HG02870 (cell line): ENCODE data around the gene TAS1R2.

ENCODE experiments used
- ATAC-seq: cut with Tn5 transposase; IDR thresholded peaks from one replicate; pipeline ENCODE4 v1.9.1; 2021; ENCODE audit warnings: mild to moderate bottlenecking, moderate library complexity; ENCODE audit not compliant: unreplicated experiment

The TAS1R2 gene

DNA sequence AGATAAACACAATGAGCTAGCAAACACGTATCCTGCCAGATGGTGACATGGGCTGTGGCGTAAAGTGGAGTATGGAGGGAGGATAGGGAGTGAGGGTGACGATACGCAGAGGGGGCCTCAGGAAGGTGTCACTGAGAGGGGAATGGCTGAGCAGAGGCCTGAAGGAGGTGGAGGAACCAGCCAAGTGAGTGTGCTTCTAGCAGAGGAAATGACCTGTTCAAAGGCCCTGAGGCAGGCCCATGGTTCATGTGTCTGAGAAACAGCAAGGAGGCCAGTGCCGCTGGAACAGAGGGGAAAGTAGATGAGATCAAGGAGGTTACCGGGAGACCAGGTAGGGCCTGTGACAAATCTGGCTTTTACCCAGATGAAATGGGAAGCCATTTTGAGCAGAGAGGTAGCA, 36.0 kb downstream of the TAS1R2 start:
- no peak for ATAC-seq

DNA sequence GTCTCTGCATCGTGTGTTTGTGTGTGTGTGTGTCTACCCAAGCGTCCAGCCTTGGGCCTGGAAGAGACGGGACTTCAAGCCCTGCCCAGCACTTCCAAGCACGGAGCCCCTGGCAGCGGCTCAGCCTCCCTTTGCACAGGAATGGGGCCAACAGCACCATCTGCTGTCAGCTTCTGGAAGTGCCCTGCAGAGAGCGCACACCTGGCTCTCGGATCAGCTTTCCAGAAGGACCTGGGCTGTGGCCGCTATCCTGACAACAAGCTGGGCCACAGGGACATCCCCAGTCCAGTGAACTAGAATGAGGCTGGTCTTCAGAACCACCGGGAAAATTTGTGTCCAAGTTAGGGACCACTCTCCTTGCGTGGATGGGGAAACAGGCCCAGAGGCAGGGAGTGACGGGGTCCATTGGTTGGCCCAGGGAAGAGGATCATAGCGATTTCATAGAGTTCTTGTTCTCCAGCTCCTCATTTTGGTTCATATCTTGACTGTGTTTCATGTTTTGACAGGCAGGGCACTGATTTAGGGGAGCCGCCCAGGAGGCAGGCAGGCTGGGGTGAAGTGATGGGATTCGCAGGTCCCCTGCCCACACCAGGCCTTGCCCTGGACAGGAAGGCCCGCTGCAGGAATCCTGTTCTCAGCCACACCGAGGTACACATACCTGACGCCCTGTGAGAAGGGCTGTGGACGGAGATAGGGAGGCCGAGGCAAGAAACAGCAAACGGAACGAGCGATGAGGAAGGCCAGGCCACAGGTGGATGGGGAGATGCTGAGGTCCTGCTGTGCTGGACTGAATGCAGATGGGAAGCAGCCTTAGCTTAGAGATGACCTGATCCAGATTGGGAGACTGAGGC, 38.4 kb downstream of the TAS1R2 start:
- no peak for ATAC-seq

DNA sequence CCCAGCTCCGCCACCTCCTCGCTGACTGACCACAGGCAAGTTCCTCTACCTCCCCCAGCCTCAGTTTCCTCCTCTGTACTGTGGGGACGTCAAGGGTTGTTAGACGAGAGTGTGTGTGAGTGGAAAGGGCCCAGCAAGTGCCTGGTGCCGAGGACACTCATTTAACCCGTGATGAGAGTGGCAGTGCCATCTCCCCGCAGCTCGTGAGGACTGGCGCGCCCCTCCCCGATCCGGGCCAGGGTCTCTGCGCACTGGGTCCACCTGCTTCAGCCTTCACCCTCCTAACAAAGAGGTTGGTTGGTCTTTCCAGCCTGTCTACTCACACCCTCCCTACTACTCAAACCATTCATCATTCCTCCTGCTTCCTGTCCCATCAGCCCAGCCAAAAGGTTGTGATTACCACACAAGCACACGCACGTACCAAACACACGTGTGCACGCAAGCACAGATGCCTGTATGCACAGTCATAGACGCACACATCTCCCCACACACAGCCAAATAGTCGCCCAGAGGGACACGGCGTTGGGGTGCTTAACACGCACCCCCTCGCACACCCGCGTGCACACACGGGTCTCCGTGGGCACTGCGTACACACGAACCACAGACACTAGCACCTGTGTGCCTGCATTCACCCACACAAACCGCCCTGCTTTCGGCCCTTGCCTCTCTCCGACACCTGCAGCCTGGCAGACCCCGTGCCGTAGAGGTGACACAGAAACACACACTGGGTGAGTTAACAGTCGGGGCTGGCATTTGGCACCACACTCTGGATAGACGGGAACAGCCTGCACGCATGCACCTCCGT, 39.3 kb downstream of the TAS1R2 start:
- ATAC-seq = no peak

DNA sequence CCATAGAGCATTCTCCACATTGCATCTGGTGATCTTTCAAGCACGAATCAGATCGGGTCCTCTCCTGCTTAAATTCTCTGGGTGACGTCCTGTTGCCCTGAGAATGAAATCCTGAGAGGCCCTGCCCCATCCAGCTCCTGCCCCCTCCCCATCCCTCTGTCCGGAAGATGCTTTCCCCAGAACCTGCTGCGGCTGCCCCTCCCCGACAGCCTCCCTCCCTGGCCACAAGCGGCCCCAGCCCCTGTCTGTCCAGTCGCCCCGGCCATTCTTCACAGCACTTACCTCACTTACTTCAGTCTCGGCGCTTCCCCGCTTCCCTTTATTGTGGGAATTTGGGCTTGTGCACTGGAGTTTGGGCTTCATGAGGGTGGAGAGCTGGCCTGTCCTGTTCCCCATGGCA, 40.3 kb downstream of the TAS1R2 start:
- no peak for ATAC-seq

DNA sequence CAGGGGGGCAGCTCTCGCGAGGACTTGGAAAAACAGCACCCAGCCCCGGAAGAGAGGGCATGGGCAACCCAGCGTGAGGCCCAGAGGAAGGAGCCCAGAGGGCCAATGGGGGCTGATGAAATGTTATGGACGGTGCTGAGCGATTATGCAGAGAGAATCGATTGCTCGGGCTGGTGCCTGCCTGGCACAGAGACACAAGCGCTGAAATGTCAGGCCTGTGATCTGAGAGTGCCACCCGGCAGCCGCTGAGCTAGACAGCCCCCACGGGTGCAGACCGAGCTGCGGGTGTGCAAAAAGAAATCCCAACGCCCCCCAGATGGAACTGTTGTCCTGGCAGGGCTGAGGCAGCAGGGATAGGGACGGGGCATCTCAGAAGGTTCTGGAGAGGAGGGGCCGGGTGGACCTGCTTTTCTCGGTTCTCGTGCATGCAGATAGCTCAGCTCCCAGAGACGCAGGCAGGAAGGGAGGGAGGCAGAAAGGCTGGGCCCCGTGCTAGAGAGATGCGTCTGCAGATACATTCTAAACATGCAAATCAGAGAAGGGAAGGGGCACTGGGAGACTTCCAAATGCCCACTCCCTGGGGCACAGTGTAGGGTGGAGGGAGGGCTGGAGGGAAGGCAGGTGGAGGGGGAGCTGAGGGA, 41.5 kb downstream of the TAS1R2 start:
- no peak for ATAC-seq

DNA sequence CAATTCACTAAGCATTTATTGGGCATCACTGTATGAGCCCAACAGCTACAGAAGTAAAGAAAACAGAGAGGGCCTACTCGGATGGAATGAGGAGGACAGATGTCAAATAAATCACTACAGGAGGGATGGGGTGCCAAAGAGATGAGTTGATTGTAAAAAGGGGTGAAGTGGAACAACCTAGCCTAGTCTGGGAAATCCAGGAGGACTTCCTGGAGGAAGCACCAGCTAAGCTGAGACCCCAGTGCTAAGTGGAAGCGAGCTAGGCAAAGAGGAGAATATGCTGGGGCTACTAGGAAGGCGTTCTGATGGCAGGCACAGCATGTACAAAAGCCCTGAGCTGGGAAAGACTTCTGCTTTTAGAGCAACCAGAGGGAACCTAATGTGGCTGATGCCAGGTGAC, 42.1 kb downstream of the TAS1R2 start:
- no peak for ATAC-seq

DNA sequence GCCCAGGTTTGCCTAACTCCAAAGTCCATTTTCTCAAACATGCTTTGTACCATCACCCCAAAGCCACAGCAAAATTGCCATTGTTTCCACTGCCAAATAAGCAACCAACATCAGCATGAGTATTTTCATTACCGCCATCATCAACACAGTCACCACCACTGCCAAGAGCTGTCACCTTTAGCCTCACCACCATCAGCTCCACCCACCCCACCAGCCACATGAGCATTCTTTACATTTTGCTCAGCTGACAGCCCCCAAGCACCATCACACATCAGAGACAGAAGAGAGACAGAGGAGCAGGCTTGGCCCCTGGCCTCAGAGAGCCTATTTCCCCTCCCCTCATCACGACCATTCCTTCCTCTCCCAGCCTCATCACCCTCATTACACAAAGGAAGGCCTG, 42.7 kb downstream of the TAS1R2 start:
- ATAC-seq = no peak

DNA sequence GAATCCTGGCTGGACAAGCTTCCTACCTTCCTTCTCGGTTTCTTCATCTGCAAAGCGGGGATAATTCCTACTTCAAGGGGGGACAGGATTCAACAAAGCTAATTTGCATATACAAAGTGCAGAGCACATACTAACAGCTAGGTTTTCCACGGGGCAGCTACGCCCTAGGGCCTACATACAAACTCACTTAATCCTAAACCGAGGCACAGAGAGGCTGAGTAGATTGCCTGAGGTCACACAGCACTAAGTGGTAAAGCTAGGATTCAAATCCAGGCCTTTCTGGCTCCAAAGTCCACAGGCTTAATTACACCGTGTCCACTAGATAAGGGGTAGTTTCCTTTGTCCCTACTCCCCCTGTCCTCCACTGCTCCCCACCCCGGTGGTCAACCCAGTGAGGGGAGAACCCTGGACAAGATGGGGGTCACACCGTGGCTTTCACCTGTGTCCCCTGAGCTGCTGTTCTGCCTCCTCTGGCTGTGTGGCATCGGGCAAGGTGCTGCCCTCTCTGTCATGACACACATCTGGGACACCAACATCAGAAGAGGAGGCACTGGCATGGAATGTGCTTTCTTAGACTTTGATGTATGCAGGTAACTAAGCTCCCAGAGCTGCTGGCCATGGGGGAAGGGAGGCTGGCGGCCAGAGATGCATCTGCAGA, 44.5 kb downstream of the TAS1R2 start:
- no peak for ATAC-seq

DNA sequence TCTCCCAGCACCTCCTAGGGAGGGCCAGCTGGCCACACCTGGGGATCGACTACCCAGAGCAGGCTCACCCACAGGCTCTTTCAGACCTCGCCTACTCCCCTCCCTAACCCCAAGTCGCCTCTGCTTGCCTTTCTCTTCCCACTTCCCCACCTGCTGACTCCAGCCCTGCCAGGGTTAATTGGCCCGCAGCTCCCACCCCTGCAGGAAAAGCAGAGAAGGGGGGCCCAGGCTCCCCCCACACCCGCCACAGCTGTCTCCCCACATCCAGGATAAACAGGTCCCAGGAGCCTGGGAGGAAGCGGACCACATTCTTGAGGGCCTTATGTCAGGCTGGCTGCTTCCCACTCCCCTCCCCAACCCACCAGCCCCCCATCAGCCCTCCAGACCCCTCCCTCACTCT, 45.0 kb downstream of the TAS1R2 start:
- ATAC-seq = no peak

DNA sequence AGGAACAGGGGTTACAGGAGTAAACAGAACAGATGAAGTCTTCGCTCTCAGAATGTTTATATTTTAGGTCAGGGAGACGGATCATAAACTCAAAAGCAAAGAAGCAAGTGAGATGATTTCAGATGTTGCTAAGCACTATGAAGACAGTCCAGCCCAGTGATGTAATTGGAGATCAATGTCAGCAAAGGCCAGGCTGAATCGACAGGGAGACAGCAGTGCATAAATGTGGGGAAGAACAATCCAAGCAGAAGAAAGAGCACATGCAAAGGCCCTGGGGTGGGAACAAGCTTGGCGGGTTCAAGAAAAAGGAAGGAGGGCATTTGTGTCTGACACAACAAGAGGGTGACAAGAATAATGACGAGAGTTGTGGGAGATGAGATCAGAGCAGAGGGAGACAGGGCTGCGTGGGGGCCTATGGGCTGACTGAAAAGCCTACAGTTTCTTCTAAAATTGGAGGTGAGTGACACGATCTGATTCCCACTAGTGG, 47.0 kb downstream of the TAS1R2 start:
- ATAC-seq = no peak

DNA sequence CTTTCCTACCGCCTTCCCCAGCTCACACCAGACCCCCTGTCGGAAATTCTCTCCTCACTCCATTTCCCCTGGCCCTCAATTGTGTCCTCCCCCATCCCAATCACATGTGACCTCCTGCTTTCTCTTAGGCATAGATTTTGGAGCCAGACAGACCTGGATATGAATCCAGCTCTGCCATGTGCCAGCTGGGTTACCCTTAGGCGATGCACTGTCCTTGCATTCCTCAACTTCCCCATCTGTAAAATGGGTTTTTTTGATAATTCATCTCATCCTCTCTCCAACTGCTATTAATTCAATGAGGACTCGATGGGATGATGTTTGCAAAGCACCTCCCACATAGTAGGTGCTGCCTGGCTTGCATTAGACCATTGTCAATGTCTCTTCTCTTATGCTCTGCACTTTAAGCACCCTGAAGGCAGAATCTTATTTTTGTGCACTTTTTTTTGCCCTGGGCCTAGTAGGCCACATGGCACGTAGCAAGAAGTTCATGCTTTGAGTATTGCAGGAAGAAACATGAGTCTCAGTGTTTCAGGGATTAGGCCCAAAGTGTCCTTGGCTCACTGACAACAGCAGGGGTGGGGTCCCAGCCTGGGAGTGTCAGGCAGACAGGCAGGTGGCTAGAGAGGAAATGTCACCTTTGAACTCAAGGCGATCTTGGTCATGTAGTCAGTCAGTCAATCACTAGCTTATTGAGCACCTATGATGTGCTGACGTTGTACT, 47.6 kb downstream of the TAS1R2 start:
- no peak for ATAC-seq

DNA sequence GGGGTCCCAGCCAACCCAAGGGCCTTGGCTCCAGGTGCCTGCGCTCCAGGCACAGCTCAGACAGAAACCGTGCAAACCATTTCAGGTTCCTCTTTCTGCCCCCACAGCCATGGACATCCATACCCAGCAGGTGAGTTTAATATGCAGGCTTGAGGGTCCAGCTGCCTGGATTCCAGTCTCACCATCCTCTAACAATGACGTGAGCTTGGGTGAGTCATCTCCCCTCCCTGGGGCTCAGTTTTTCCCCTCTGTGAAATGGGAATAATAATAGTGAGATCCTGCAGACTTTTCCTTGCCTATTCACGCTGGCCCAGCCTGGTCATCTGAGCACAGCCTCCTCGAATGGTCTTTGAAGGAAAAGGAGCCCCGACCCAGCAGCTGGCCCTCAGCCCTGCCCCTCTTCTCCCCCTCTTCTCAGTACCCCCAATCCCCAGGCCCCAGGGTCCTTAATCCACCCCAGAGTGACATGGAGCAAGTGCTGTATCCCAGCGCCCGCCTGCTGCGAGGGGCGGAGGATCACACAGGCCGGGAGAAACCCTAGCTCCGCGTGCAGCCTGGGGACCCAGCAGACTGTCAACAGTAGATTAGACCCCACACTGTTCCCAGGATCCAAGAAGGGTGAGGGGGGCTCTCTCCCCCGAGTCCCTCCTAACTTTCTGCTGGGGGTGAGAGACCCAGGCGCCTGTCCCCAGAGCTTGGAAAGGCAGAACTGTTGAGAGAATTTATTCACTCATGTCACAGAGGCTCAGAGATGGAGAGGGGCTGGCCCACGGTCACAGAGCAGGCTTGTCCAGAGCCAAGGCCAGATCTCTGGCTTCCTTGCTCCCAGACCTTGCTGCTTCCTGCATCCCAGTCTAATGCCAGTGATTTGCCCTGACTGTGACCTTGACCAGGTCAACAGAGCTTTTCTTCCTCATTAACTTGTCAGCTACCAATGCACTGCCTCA, 49.2 kb downstream of the TAS1R2 start:
- no peak for ATAC-seq

DNA sequence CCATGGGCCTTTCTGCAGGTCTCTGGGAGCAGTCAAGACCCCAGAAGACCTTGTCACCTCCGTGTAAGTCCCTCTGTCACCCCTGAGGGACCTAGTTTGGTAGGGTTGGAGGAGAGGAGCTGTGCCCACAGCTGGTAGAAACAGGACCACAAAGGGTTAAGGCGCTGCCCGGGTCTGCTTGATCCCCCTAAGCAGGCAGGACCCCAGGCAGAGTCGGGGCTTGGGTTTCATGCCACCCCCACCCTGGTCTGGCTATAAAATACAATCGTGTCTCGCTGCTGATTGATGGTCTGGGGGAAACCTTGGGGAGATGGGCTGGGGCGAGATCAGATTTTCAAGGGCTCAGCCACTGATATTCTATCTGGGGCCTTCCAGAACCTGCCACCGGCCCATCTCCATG, 50.9 kb downstream of the TAS1R2 start:
- ATAC-seq = no peak

DNA sequence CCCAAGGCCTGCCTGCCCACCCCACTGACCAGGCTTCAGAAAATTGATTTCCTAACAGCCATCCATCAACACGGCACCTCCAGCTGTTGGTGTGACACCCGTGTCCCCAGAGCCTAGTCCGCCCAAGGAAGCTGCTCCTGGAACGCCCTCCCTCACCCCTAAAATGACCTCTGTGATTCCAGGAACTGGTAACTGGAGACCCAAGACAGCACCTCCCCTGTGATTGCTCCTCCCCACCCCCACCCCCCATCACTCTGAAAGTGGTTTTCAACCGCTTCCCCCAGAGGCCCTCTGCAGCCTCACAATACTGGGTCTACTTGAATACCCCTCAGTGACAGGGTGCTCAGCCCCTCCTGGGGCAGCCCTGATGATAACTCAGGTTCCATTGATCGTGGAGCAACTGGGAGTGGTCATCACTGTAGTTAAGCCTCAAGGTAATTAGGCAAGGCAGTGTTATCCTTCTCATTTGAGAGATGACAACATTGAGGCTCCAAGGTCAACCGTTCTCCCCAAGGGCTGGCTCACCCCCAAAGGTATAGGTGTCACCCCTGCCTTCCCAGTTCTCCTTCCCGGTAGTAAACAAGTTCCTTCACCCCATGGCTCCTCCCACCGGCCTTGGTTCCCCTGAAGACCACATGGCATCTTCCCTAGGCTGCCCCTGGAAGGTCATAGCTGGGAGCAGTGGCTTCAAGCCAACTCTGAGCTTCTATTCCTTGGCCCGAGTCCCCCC, 52.0 kb downstream of the TAS1R2 start:
- ATAC-seq = no peak

DNA sequence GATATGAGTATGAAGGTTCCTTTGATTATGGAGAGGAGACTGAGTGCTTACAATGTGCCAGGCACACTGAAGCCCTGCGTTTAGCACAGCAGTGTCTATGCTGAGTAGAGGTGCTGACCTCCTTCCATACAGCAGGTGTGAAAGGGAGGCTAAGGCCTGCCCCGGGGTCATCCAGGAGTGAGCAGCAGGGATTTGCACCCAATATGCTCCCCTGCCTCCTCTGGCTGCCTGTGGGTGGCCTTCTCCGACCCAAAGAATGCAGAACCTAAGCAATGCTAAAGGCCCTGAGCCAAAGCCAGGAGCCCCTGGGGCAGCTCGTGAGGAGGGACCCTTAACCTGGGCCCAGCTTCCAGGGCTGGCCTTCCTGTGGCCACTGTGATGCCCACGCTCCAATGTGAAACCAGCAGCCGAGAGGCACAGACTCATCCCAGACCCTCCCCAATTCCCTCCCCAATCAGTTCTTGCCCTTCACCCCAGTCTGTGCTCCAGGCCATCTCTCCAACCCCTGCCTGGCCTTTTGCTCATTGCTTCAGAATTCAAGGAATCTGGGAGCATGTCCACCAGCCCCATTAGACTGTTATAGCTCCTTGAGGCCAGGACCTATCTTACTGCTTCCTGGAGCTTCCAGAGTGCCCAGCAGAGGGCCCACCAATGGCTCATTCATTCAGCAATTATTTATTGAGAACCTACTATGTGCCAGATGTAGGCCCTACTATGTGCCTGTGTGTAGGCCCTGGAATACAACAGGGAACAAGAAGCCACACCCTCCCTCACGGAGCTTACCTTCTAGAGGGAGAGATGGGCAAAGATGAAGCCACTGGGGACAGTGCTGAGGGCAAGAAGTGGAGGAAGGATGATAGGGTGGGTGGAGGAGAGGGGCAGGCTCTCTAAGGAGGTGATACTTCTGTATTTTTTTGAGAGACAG, 53.3 kb downstream of the TAS1R2 start:
- no peak for ATAC-seq

DNA sequence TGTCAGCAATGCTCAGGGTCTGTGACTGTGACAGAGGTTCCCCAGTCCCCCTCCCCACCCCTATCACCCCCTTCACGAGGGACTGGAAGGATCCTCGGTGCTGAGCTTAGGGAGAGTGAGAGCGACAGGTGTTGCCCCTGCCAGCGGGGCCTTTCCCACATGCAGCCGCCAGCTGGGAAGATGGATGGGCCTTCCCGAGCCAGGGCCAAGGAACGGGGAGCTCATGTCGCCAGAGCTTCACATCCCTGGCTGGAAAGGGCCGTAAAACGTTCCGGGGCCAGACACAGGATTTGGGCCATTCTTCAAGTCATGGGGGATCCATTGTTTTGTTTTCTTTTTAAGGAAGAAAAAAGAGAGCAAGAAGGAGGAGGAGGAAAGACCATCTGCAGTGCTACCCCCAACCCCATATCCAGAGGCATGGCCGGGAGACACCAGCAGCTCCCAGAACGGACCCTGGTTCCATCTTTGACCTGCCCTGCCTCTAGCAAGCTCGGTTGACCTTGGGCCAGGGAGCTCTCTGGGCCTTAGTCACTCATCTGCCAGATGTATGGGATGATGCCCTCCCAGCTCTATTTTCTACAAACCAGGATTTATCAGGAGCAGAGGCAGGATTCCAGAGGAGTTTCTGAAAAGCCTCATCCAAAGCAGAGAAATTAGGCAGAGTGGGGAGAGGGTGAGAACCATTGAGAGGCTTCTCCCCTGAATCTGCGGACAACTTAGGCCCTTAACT, 54.1 kb downstream of the TAS1R2 start:
- ATAC-seq = no peak

DNA sequence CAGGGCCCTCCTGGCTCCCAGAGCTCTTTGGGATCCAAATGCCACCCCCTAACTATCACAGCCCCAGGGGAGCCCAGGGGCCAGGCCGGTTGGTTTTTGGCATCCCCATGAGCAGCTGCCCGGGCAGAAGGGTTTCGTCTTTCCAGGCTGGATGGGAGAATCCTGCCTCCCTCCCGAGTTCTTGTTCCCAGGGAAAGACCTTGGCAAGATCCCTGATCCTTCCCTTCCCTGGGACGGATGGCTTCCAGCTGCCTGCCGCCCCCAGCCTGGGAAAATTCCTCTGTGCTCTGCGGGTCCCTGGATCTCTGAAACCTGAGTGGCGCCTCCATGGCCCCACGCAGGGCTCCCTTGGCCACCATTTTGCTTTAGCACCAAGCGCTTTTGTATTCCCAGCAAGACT, 55.6 kb downstream of the TAS1R2 start:
- no peak for ATAC-seq
